Measurements from ENCODE around the gene RGS1. TPM values are rescaled to one million over a fixed set of nuclear protein-coding genes. Genes with fewer than 3 reads are reported as not detected.

The RGS1 gene
- total and polyA plus RNA-seq, 2 of the 4 experiments (the other 2 are of a cell fraction) = not detected

DNA sequence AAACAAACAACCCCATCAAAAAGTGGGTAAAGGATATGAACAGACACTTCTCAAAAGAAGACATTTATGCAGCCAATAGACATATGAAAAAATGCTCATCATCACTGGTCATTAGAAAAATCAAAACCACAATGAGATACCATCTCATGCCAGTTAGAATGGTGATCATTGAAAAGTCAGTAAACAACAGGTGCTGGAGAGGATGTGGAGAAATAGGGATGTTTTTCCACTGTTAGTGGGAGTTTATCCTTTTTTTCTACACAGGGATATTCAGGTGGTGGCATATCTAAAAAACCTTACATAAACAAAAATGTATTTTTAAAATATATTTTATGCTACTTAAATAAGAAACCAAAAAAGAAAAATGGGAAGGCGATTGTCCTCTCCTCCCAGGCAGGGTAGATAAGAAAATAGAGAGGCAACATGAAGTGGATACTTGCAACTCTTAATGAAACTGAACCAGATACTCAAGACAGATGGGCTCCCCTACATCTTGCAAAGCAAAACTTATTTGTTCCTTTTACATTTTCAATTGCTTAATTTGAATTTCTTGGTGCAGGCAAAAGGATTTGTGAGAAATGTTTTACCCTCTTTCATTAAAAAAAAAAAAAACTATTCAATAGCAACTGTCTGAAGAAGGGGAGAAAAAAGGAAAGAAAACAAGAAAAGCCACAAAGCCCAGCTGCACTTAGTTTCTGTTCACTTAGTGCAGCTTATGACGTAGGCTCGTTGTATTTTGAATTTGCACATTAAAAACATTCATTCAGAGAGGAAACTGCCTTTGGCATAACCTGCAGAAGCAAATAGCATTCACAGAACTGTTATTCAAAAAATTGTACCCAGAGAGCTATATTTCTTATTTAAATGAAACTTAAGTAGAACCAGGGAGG, 36.9 kb upstream of the RGS1 start:
- Histone ChIP-seq H4K91ac (ENCODE audit: insufficient read depth, low read depth, low read length) (peak overlapping the region; percentile 44; the same call in 1 of the 2 replicates), H3K18ac (ENCODE audit: low read depth, low read length) (peak overlapping the region; percentile 94), H2AK9ac (replicated peaks; ENCODE audit: low read depth, low read length, poor library complexity) (no peak overlapping the region), H2BK120ac (ENCODE audit: low read depth, low read length) (peak overlapping the region; percentile 88), H3K9ac (ENCODE audit: low read depth, low read length) (0 out of 2 replicates have a peak overlapping the region, but pooled peaks have one; percentile 83), H4K5ac (ENCODE audit: low read depth, low read length) (peak overlapping the region; percentile 79), H3K79me1 (ENCODE audit: low read depth in 1 of 2, low read length in 2 of 2) (no peaks in the 10 kb centered on the region), H3K9me3 (ENCODE audit: control insufficient read depth, insufficient read depth, low read length) (no peaks in the 10 kb centered on the region), H2BK5ac (ENCODE audit: low read depth, low read length, poor library complexity, severe bottlenecking) (peak overlapping the region; percentile 76), H2BK15ac (ENCODE audit: low read depth, low read length) (no peak overlapping the region), H3K14ac (replicated peaks; ENCODE audit: low read depth, low read length) (peak overlapping the region; percentile 74), H3K36me3 (ENCODE audit: control insufficient read depth, insufficient read depth, low read length) (no peaks in the 10 kb centered on the region), H4K8ac (ENCODE audit: low read depth in 2 of 2, low read length in 2 of 2) (peak overlapping the region; percentile 44 to 61; a peak in 1 of 4 replicates), H3K56ac (ENCODE audit: extremely low read depth, insufficient read depth, low read length) (peak overlapping the region; percentile 93; the same call in 1 of the 2 replicates), H2AFZ (replicated peaks; ENCODE audit: low read length, poor library complexity) (no peak overlapping the region), H3K23ac (ENCODE audit: low read depth, low read length) (peak overlapping the region; percentile 79; the same call in 1 of the 2 replicates), H3K4me1 (ENCODE audit: control insufficient read depth, insufficient read depth, low read length) (peaks cover 15% of the 10 kb centered on the region), H2AK5ac (ENCODE audit: low read depth, low read length) (no peak overlapping the region), H3K4ac (ENCODE audit: low read depth, low read length) (peak overlapping the region; percentile 50; the same call in 1 of the 2 replicates), H3K27ac (ENCODE audit: insufficient read depth, low read length) (peak overlapping the region; percentile 99; the same call in 1 of the 2 replicates), H4K20me1 (ENCODE audit: insufficient read depth, low read length) (no peaks in the 10 kb centered on the region), H3K4me3 (ENCODE audit: insufficient read depth, low read depth, low read length) (no peak overlapping the region), H2BK20ac (ENCODE audit: low read depth, low read length) (peak overlapping the region; percentile 90), H3K9me1 (ENCODE audit: insufficient read depth, low read length) (no peaks in the 10 kb centered on the region; the same call in 1 of the 2 replicates), H3K27me3 (ENCODE audit: control insufficient read depth, insufficient read depth, low read length) (no peaks in the 10 kb centered on the region), H3K4me2 (ENCODE audit: low read depth, low read length) (peak overlapping the region; percentile 72)
- POLR2A ChIA-PET (ENCODE audit: unreplicated experiment) = no interaction called here
- WGBS, 2 experiments (ENCODE audit: extremely low coverage in 2 of 2, insufficient read length in 1 of 2) = no CpG with 5 or more reads among the region's 3 CpGs
- CTCF ChIA-PET = no interaction called here
- in situ Hi-C loops (cut with MboI; ENCODE audit: low sequenced_read_pairs) (loop anchor here (10.0 kb wide), 1 partner anchor 54 kb away; no protein-coding TSS in a partner anchor), dilution Hi-C loops (cut with HindIII; ENCODE audit: low sequenced_read_pairs, unreplicated experiment) (no loop called here), intact Hi-C loops (cut with micrococcal nuclease) (loop anchor here (5.0 kb wide), 1 partner anchor 51 kb away; no protein-coding TSS in a partner anchor)
- BruUV-seq (replicated peaks) = no TSS peak
- DNase-seq = peak; percentile 78
- no peak for ATAC-seq (ENCODE audit: low read depth)
- no peak for TF ChIP-seq POLR2A (IDR thresholded peaks at IDR 0.05; ENCODE audit: low read depth, low read length)
- TF ChIP-seq USF2 (IDR thresholded peaks at IDR 0.05; ENCODE audit: low read depth, low read length) = no peak
- no peak for TF ChIP-seq MAZ (IDR thresholded peaks at IDR 0.05; ENCODE audit: borderline replicate concordance, low read depth, low read length)
- TF ChIP-seq RAD21 (IDR thresholded peaks at IDR 0.05; ENCODE audit: low read length) = no peak
- TF ChIP-seq MXI1 (IDR thresholded peaks at IDR 0.05; ENCODE audit: borderline replicate concordance, low read depth, low read length) = no peak
- no peak for TF ChIP-seq BHLHE40 (IDR thresholded peaks at IDR 0.05; ENCODE audit: low read depth, low read length)
